GM12891 (cell line): ENCODE measurements around the gene DENND4A.

Experiments used
- PAX5 ChIP-seq: IDR thresholded peaks from 2 replicates; pipeline ENCODE4 v1.6.1; 2011; ENCODE audit warnings: low read length, moderate library complexity, mild to moderate bottlenecking; ENCODE audit not compliant: insufficient read depth, severe bottlenecking
- POLR2A ChIP-seq: IDR thresholded peaks from 2 replicates; pipeline ENCODE4 v1.6.1; 2011; ENCODE audit warnings: low read depth, low read length, control low read depth
- POLR2AphosphoS5 ChIP-seq: IDR thresholded peaks from 2 replicates; pipeline ENCODE4 v1.6.1; 2011; ENCODE audit warnings: low read depth, low read length, control low read depth
- POU2F2 ChIP-seq: IDR thresholded peaks from 2 replicates; pipeline ENCODE4 v1.6.1; 2011; ENCODE audit warnings: low read depth, mild to moderate bottlenecking, control low read depth, low read length, moderate library complexity
- SPI1 ChIP-seq: IDR thresholded peaks from 2 replicates; pipeline ENCODE4 v1.6.1; 2011; ENCODE audit warnings: low read depth, low read length, control low read depth
- TAF1 ChIP-seq: IDR thresholded peaks from 2 replicates; pipeline ENCODE4 v1.6.1; 2011; ENCODE audit warnings: low read depth, low read length, control low read depth

DNA sequence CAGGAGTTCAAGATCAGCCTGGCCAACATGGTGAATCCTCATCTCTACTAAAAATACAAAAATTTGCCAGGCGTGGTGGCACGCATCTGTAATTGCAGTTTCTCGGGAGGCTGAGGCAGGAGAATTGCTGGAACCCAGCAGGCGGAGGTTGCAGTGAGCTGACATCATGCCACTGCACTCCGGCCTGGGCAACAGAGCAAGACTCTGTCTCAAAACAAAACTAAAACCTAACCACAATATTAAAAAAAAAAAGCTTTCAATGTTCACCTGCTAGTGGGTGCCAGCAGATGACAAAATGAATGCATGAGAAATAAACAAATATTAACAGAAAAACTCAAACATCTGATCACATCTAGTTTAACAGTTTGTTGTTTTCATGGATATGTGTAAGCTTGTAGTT, 161.3 kb downstream of the DENND4A start:
- TF ChIP-seq POLR2AphosphoS5 = no peak
- TF ChIP-seq TAF1 = no peak
- no peak for TF ChIP-seq POLR2A
- no peak for TF ChIP-seq SPI1
- peak; percentile 73 for TF ChIP-seq PAX5
- TF ChIP-seq POU2F2 = no peak
